K562 (cell line): ENCODE data around the gene NFYC. TPM values are rescaled to one million over a fixed set of nuclear protein-coding genes. Genes with fewer than 3 reads are reported as not detected.

ENCODE experiments used
- BRD9 ChIP-seq: fragments of 450-650 bp; IDR thresholded peaks from 2 replicates; pipeline ENCODE4 v1.6.1; 2018; ENCODE audit warnings: low read depth; ENCODE audit not compliant: partially characterized antibody
- CBX5 ChIP-seq: IDR thresholded peaks from 2 replicates; pipeline ENCODE4 v1.6.1; 2014; ENCODE audit warnings: low read depth, borderline replicate concordance
- EZH2 ChIP-seq: IDR thresholded peaks from 2 replicates; pipeline ENCODE4 v1.6.1; 2012; ENCODE audit warnings: low read depth, mild to moderate bottlenecking, inconsistent platforms, low read length, borderline replicate concordance
- FOXJ2 ChIP-seq: fragments of 200-800 bp; sonication (Bioruptor generic); IDR thresholded peaks from 2 replicates; pipeline ENCODE4 v1.6.1; 2016; ENCODE audit warnings: missing genetic modification characterization, missing compliant biosample characterization
- GABPB1 ChIP-seq: sonication (generic); formaldehyde crosslinking; IDR thresholded peaks from 2 replicates; pipeline ENCODE4 v1.8.0; 2022; ENCODE audit warnings: mild to moderate bottlenecking, missing genetic modification reagents
- LCOR ChIP-seq: sonication (generic); formaldehyde crosslinking; IDR thresholded peaks from 2 replicates; pipeline ENCODE4 v1.8.0; 2022; ENCODE audit warnings: mild to moderate bottlenecking, missing genetic modification reagents
- MECOM ChIP-seq: fragments of 250-450 bp; sonication (Bioruptor Pico); IDR thresholded peaks from 2 replicates; pipeline ENCODE4 v1.8.0; 2022; ENCODE audit warnings: inconsistent platforms
- MEF2D ChIP-seq: conservative IDR thresholded peaks from 2 replicates; pipeline ENCODE4 v1.6.1; 2016; ENCODE audit warnings: low read depth, missing genetic modification characterization, missing compliant biosample characterization
- NFIC ChIP-seq: fragments of 450-650 bp; IDR thresholded peaks from 2 replicates; pipeline ENCODE4 v1.6.1; 2017; ENCODE audit warnings: mild to moderate bottlenecking, inconsistent platforms
- PML ChIP-seq: IDR thresholded peaks from 2 replicates; pipeline ENCODE4 v1.6.1; 2012; ENCODE audit warnings: low read length, inconsistent platforms
- POLR2H ChIP-seq: IDR thresholded peaks from 2 replicates; pipeline ENCODE4 v1.6.1; 2016; ENCODE audit warnings: missing genetic modification characterization, low read depth, mild to moderate bottlenecking, control low read depth, missing compliant biosample characterization, moderate library complexity
- POLR3A ChIP-seq: IDR thresholded peaks from 2 replicates; pipeline ENCODE4 v1.6.1; 2011; ENCODE audit warnings: borderline replicate concordance, mild to moderate bottlenecking, moderate library complexity; ENCODE audit not compliant: insufficient read length, insufficient read depth; ENCODE audit errors: extremely low read depth
- RBM14 ChIP-seq: fragments of 200-400 bp; formaldehyde crosslinking; IDR thresholded peaks from 2 replicates; pipeline ENCODE4 v1.6.1; 2018; ENCODE audit warnings: low read depth, mild to moderate bottlenecking, low read length, moderate library complexity, borderline replicate concordance; ENCODE audit not compliant: insufficient read depth
- TRIM25 ChIP-seq: fragments of 450-650 bp; IDR thresholded peaks from 2 replicates; pipeline ENCODE4 v1.7.0; 2016; ENCODE audit warnings: borderline replicate concordance
- TSC22D4 ChIP-seq: fragments of 450-650 bp; IDR thresholded peaks from 2 replicates; pipeline ENCODE4 v1.6.1; 2016; ENCODE audit warnings: missing genetic modification characterization, missing biosample characterization, control low read depth
- U2AF1 ChIP-seq: fragments of 200-400 bp; formaldehyde crosslinking; optimal IDR thresholded peaks from 2 replicates; pipeline ENCODE3; 2017; ENCODE audit warnings: mild to moderate bottlenecking, low read depth, low read length, moderate library complexity
- ZBED1 ChIP-seq: IDR thresholded peaks from 2 replicates; pipeline ENCODE4 v1.6.1; 2014
- ZBTB33 ChIP-seq: sonication (generic); formaldehyde crosslinking; IDR thresholded peaks from 2 replicates; pipeline ENCODE4 v1.8.1; 2023; ENCODE audit warnings: mild to moderate bottlenecking, missing genetic modification reagents
- ZEB2 ChIP-seq: fragments of 450-650 bp; IDR thresholded peaks from 2 replicates; pipeline ENCODE4 v1.6.1; 2016
- ZFP36 ChIP-seq: fragments of 150-350 bp; IDR thresholded peaks from 2 replicates; pipeline ENCODE4 v1.6.1; 2018; ENCODE audit warnings: low read length, low read depth; ENCODE audit not compliant: partially characterized antibody
- ZNF232 ChIP-seq: sonication (generic); formaldehyde crosslinking; IDR thresholded peaks from 2 replicates; pipeline ENCODE4 v1.8.0; 2022; ENCODE audit warnings: mild to moderate bottlenecking, missing genetic modification reagents
- ZNF398 ChIP-seq: fragments of 250-450 bp; sonication (Bioruptor Pico); IDR thresholded peaks from 2 replicates; pipeline ENCODE4 v1.8.0; 2021; ENCODE audit warnings: moderate library complexity, mild to moderate bottlenecking, inconsistent platforms
- ZNF764 ChIP-seq: fragments of 250-450 bp; sonication (Bioruptor Pico); IDR thresholded peaks from 2 replicates; pipeline ENCODE4 v1.4.0; 2020; ENCODE audit warnings: low read depth, mild to moderate bottlenecking, moderate library complexity
- ZNF778 ChIP-seq: fragments of 450-650 bp; formaldehyde crosslinking; IDR thresholded peaks from 2 replicates; pipeline ENCODE4 v1.4.0; 2020; ENCODE audit warnings: mild to moderate bottlenecking, moderate library complexity
- polyA plus RNA-seq, 8 experiments: library from polyadenylated mRNA; depleted of rRNA in 4 of 8; stranded (reverse) in 5 of 8; unstranded in 3 of 8; fragments of >200 nt; fragmentation: Nextera tagmentation in 2 of 8; fragmentation: Illumina TruSeq in 1 of 8; extraction: Ambion mirVana in 2 of 8; extraction: Trizol in 1 of 8; gene quantifications; 2 replicates each; pipeline versions ENCODE4 v1.2.1 to v1.2.3, GENCODE V29; 2011 to 2014; ENCODE audit warnings: inconsistent platforms in 1 of 8, missing spikeins in 1 of 8
- total RNA-seq, 7 experiments: library from RNA; depleted of rRNA in 6 of 7; stranded (reverse); fragments of >200 nt in 6 of 7; fragmentation: Illumina TruSeq in 2 of 7; extraction: Trizol in 2 of 7; gene quantifications; 2 replicates each; pipeline versions ENCODE4 v1.2.1 to v1.2.3, GENCODE V29; 2011 to 2021; ENCODE audit warnings: low replicate concordance in 1 of 7

The NFYC gene
- total and polyA plus RNA-seq, 9 of the 15 experiments (the other 6 are each of a cell fraction or from before 2014, with no cell fraction given), result 4.8 to 59.8 (median 41.1) TPM

- TF ChIP-seq RBM14, result peak; percentile 90; the same call in 1 of the 2 replicates
- no peak for TF ChIP-seq ZNF398
- peak; percentile 97 for TF ChIP-seq U2AF1
- TF ChIP-seq BRD9, result peak; percentile 99
- peak; percentile 58; the same call in 1 of the 2 replicates for TF ChIP-seq TRIM25
- TF ChIP-seq FOXJ2 (tag), result no peak
- TF ChIP-seq ZBED1, result peak; percentile 84; the same call in 1 of the 2 replicates
- TF ChIP-seq PML, result peak; percentile 84
- TF ChIP-seq MEF2D (tag), result no peak; the same call in 1 of the 2 replicates
- peak; percentile 83 for TF ChIP-seq ZBTB33 (CRISPR knock-in tag)
- TF ChIP-seq TSC22D4 (tag), result no peak
- peak; percentile 94 for TF ChIP-seq POLR2H (tag)
- TF ChIP-seq GABPB1 (CRISPR knock-in tag), result peak; percentile 91
- no peak for TF ChIP-seq MECOM (CRISPR knock-in tag)
- TF ChIP-seq ZNF232 (CRISPR knock-in tag), result 0 out of 2 replicates have a peak, but pooled peaks have one; percentile 19
- TF ChIP-seq POLR3A, result no peak
- TF ChIP-seq CBX5, result no peak
- TF ChIP-seq NFIC, result peak; percentile 50; the same call in 1 of the 2 replicates
- no peak for TF ChIP-seq ZNF764 (CRISPR knock-in tag)
- TF ChIP-seq EZH2, result no peak
- TF ChIP-seq LCOR, result peak; percentile 98
- no peak for TF ChIP-seq ZNF778
- peak; percentile 59; the same call in 1 of the 2 replicates for TF ChIP-seq ZEB2
- peak; percentile 5 for TF ChIP-seq ZFP36
Observed at GRCh38 chr1:40691538-40692428, at the start of gene NFYC (continued).
